IPS-NIHi11 (cell line): ENCODE data around the gene TMBIM6.
A peak's percentile ranks its signal among the peaks of the same experiment; 100 is the strongest.
"Not testable (repeated sequence)": the region's sequence is repeated elsewhere in the genome, so short reads cannot be mapped to it uniquely, and the experiment has no call there.

Experiments used
- DNase-seq: peaks from one replicate; pipeline ENCODE4 v3.0.0; 2012; ENCODE audit warnings: mixed read lengths, low spot score

TMBIM6 gene

GRCh38 chr12:49777341-49777740 is 36.0 kb downstream of the TMBIM6 start:
- no peak for DNase-seq

DNA sequence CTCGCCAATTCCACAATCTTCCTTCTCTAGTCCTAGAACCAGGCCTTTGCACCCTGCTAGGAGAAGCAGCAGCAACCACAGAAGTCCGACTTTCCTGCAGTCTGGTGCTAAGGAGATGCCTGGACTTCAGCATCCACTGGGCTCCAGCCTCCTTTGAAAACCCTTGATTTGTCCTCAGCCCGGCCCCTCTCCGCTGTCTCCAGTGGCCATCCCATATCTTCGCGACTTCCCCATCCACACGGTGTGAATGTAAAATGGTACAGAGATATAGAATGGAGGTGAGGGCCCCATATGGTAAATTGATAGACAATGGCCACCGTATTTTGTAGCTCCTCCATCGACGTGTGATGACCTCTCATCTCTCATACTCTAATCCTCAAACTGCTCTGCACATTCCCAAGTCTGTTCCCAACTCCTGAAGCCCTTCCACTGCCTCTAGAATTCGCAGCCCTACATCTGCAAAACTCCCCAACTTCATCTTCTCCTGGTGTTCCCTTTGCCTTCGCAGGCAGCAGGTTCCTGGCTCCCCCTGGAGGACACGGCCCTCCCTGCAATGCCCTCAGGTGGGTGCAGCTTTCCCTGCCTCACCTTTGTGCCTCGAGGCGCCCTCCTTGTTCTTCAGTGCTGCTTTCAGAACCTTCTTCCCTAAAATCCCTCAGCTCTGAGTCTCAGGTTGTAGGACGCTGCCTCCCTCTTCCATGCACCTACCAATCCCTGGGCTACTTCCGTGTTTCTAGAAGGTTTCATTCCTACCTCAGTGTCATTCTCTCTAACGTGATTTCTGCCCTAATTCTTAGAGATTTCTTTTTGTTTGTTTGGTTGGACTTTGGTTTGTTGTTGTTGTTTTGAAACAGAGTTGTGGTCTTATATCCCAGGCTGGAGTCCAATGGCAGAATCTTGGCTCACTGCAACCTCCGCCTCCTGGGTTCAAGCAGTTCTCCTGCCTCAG is 36.7 kb downstream of the TMBIM6 start:
- DNase-seq: peak; percentile 88

GRCh38 chr12:49779581-49779980 is 38.2 kb downstream of the TMBIM6 start:
- DNase-seq: no peak

DNA sequence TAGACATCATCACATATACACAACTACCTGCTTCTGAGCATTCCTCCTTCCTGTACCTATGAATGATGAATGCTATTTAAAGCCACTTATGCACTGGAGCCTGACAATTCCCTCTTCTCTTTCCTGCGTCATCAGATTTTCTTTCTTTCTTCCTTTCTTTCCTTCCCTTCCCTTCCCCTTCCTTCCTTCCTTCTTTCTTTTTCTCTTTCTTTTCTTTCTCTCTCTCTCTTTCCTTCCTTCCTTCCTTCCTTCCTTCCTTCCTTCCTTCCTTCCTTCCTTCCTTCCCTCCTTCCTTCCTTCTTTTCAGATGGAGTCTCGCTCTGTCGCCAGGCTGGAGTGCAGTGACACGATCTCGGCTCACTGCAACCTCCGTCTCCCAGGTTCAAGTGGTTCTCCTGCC is 39.6 kb downstream of the TMBIM6 start:
- not testable (repeated sequence) for DNase-seq

DNA sequence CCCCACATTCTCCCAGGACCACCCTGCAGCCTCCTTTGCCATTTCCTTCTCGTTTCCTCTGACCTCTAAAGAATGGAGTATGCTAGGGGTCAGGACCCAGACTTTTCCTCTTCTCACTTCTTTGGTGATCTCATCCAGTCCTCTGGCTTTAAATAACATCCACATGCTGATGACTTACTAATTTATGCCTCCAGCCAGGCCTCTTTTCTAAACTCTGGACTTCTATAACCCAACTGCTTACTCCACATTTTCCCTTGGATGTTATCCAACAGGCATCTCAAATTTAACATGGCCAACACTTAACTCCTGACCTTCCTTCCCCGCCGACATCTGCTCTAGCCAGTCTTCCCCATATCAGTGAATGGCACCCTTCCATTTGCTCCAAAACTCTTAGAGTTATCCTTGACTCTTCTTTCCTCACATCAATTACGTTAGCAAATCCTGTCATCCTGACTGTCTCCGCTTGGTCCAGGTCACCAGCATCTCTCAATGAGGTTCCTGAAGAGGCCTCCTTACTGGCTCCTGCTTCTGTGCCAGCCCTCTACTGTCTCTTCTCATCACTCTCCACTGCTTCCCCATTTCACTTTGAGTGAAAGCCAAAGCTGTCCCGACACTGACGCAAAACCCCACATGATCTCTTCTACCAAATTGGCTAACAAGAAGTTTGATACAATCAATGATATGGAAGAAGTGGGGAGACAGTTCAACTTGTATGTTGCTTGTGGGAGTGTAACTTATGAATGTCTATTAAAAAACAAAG is 42.7 kb downstream of the TMBIM6 start:
- no peak for DNase-seq

GRCh38 chr12:49784756-49785409 is 43.5 kb downstream of the TMBIM6 start:
- DNase-seq: no peak

DNA sequence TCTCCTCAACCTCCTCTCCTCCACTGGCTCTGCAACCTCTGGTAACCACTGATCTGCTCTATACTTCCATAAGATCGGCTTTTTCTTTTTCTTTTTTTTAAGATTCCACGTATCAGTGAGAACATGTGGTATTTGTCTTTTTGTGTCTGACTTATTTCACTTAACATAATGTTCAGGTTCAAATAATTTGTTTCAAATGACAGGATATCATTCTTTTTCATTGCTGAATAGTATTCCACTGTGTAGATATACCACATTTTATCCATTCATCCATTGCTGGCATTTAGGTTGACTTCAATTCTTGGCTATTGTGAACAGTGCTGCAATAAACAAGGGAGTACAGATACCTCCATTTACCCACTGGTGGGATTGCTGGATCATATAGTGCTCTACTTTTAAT is 46.3 kb downstream of the TMBIM6 start:
- DNase-seq: no peak

- DNase-seq: peak; percentile 62
Measured at GRCh38 chr12:49789992-49790391, 48.6 kb downstream of the TMBIM6 start.

- no peak for DNase-seq
Measured at GRCh38 chr12:49790741-49791555, 49.6 kb downstream of the TMBIM6 start.

DNA sequence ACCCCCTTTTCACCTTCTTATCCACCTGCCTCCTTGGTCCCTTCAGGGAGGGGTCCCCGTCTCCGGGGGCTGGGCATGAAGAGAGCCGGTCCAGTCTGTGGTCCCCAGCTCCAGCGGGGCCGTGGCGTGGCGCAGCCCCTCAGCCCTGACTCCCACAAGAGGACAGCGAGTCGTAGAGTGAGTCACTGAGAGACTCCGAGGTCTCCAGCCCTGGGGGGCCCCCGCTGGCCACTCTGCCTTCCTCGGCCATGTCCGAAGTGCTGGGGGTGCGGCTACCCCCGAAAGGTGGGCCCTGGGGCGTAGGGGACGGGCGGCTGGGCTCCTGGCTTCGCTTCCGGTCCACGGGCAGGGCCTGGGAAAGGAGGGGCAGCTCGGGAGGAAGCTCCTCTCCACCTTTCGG is 50.3 kb downstream of the TMBIM6 start:
- no peak for DNase-seq

DNA sequence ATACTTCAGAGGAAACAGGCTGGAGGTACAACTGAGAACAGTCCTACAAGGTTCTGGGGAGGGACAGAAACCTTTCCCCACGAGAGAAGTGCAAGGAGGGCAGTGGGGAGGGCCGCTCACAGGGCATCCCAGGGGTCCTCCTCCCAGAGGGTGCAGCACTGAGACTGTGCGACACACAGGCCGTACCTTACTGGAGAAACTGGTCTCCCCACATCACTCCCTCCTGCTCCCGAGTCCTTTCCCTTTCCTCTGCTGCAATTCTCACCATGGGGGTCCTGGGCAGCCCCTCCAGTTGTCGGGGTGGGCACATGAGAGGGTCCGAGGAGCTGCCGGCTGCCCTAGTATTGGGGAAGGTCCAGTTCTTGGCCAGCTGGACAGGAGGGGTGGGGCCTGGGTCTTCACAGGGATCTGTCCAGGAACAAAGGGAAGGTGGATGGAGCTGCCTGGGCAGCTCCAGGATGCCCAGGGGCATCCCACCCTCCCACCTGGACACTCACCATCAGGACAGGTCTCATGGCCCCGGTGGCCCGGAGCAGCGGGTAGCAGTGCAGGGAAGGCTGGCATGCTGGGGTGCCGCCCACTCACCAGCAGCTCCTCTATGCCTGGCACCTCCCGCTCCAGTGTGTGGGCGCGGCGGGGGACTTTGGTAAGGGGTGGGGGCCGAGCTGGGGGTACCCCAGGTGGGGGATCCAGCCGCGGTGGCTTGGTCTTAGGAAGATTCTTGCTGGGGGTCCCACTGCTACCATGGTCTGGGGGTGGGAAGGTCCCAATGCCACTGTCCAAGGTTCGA is 51.0 kb downstream of the TMBIM6 start:
- DNase-seq: no peak

- DNase-seq: no peak
Measured at GRCh38 chr12:49792976-49793580, 51.7 kb downstream of the TMBIM6 start.

- DNase-seq: no peak
Measured at GRCh38 chr12:49793620-49794019, 52.3 kb downstream of the TMBIM6 start.

DNA sequence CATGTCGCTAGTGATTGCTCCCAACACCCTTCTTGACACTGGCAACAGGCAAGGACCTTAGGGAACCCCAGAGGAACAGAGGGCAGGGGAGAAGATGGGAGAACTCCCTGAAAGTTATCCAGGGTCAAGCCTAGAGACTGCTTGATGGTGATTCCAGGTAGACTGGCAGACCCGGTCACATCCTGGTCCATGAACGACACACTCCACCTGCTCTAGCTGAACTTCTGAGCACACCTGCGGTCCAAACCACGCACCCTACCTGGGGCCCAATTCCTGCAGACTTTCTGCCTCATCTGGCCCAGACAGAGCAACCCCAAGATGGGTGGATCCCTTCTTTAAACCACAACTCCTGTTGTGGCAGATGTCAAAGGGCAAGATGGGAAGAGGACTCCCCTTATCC is 52.7 kb downstream of the TMBIM6 start:
- no peak for DNase-seq

DNA sequence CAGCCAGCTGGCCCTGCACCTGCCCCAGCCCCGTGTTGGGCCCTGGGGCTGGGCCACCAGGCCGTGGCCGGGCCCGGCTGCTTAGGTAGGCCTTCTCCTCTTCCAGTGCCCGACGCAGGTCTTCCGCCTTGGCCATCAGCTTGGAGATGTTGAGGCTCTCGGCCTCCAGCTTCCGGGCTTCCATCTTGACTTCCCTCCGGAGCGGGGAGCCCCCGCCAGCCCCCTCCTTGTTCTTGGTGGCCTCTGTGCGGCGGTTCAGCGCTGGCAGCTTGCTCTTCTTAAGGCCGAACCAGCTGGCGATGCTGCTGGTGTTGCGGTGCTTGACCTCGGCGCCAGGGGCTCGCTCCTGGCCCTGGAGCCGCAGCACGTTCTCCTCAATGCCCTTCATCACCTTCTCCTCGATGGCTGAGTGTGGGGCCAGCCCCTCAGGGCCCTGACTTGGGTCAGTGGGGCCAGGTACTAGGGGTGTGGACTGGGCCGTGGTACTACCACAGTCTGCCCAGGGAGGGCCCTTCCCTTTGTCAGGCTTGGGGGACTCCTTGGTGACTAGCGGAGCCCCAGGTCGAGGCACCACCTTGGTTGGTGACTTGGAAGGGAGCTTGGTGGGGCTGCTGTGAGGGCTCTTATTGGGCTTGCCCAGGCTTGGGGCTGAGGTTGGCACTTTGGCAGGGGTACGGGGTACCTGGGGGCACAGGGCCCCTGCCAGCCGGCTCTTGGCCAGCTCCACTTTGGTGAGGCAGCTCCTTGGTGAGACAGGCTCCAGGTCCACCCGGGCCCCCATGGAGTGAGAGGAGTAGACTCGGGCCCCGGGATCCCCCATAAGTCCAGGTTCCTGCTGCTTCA is 53.7 kb downstream of the TMBIM6 start:
- no peak for DNase-seq

- DNase-seq: no peak
Measured at GRCh38 chr12:49795654-49796105, 54.3 kb downstream of the TMBIM6 start.

GRCh38 chr12:49796155-49796554 is 54.8 kb downstream of the TMBIM6 start:
- no peak for DNase-seq

- DNase-seq: no peak
Measured at GRCh38 chr12:49796606-49797448, 55.5 kb downstream of the TMBIM6 start.

- no peak for DNase-seq
Measured at GRCh38 chr12:49797449-49797776, 56.1 kb downstream of the TMBIM6 start.
